Activated naive CD4-positive, alpha-beta T cell (primary cell): Measurements from ENCODE around the gene RAD51.
A peak's percentile ranks its signal among the peaks of the same experiment; 100 is the strongest.

Source experiments
- DNase-seq, 4 experiments: peaks; one replicate each; lab custom pipeline; 2025; lab: John Stamatoyannopoulos, UW

RAD51 gene

DNA sequence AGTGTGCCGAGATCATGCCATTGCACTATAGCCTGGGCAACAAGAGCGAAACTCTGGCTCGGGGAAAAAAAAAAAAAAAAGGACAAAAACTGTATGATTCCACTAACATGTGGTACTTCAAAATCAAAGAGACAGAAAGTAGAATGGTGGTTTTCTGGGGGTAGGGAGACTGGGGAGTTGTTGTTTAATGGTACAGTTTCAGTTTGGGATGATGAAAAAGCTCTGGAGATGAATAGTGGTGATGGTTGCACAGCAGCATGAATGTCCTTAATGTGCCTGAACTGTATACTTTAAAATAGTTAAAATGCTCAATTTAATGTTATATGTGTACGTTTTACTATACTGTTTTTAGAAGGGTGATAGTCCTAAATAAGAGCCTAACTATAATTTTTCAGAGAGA is 27.4 kb downstream of the RAD51 start:
- no peak for DNase-seq

DNA sequence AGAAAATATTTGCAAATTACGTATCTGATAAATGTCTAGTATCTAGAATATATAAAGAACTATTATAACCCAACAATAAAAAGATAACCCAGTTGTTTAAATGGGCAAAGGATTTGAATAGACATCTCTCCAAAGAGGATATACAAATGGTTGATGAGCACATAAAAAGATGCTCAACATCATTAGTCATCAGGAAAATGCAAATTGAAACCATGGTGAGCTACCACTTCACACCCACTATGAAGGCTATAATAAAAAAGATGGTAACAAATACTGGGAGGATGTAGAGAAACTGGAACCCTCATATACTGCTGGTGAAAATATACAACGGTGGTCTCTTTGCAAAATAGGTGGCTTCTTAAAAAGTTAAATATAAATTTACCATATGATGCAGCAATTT is 28.0 kb downstream of the RAD51 start:
- DNase-seq = no peak

DNA sequence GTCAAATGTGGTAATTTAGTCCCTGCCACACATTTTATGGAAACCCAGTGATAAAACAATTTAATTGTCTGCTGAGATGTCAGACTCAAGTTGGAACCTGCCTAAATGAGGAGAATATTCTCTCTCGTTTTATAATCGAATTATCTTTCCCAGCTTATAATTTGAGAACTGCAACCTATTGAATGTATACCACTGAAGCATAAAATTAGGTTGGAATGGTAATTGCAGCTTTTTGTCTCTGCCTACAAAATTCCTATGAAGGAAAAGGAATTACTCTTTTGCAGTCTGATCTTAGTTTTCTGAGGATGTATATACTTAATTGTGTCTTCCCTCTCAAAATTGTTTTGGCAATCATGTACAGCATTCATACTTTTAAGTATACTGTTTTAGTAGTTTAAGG is 28.9 kb downstream of the RAD51 start:
- DNase-seq = no peak

- no peak for DNase-seq
Measured at GRCh38 chr15:40731034-40731433, 36.1 kb downstream of the RAD51 start.

DNA sequence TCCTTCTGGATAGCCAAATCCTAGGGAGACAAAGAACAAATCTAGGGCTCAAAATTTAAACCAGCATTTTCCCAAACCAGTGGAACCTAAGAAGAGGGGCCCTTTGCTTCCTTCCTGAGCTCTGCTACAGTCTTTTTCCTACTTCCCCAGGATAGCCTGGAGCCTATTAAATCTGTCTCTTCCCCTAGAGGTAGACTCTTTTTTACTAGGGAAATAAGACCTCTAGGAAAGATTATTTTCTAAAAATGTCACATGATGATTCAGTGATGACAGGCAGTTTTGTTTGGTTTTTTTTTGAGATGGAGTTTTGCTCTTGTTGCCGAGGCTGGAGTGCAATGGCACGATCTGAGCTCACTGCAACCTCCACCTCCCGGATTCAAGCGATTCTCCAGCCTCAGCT is 41.6 kb downstream of the RAD51 start:
- DNase-seq = no peak

- no peak for DNase-seq
Measured at GRCh38 chr15:40737048-40737447, 42.1 kb downstream of the RAD51 start.

GRCh38 chr15:40739047-40739446 is 44.1 kb downstream of the RAD51 start:
- no peak for DNase-seq

GRCh38 chr15:40739854-40740253 is 44.9 kb downstream of the RAD51 start:
- no peak for DNase-seq

DNA sequence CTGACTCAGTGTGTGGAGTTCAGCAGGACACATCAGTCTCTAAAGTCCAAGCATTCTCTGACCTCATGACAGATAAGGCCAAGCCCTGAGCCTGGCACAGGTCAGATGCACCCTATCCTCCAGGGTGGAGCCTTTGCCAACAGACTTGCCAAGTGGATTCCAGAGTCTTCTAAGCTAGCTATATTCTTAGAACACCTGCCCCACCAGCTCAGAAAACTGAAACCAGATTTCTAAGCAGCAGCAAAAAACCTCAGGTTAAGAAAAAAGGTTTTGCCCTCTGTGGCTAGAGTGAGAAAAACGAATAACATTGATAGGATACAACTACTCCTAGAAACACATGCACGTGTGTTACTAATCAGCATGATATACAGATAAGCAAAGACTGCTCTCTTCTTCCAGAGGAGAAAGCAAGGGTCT is 48.5 kb downstream of the RAD51 start:
- no peak for DNase-seq

DNA sequence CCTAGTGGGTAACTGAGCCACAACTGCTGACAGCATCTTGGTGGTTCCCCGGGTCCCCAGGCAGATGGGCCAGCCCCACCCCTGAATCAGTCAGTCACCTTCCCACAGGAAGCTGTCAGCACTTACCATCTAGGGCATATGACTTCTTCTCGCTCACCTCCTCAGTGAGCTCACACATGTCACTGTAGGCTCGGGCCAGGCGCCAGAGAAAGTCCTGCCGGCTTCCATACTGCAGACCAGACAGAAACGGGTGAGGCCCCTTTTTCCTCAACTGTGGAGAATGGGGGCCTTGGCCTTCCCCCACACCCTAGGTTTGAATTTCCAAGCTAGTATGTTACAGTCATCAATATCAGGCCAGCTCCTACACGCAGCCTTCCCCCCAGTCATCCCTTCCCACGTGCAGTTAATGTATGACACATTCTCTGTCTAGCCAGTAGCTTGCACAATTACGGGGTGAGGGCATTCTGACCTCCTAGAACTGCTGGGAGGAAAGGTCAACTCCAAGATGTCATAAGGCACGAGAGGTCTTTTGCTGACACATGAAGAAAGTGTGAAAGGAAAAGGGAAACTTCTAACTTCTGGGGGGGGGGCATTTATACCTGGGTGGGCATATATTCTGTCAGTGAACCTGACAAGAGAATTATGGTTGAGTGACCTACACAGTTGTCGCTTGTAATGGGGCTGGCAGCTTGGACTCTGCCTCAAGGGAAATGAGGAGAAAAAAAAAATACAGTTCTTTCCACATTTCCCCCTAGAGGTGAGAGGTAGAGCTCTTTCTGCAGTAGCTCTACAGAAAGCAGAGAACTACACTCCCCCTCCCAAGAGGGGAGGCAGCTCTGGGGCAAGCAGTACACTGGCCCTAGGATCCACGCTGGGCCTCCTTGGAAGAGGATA is 49.2 kb downstream of the RAD51 start:
- no peak for DNase-seq

- DNase-seq = no peak
Measured at GRCh38 chr15:40744815-40745152, 49.8 kb downstream of the RAD51 start.

GRCh38 chr15:40746916-40747418 is 52.0 kb downstream of the RAD51 start:
- no peak for DNase-seq

- no peak for DNase-seq
Measured at GRCh38 chr15:40747685-40748631, 53.0 kb downstream of the RAD51 start.

DNA sequence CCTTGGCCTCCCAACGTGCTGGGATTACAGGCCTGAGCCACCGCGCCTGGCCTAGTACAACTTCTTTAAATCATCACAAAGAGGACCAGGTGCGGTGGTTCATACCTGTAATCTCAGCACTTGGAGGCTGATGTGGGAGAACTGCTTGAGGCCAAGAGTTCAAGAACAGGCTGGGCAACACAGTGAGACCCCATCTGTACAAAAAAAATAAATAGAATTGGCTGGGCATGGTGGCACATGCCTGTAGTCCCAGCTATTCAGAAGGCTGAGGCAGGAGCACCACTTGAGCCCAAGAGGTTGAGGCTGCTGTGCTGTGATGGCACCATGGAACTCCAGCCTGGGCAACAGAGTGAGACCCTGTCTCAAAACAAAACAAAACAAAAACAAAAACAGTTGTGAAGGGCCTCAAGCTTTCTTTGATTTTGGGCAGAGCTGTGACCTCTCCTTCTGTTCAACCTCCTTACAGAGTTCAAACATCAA is 54.2 kb downstream of the RAD51 start:
- DNase-seq = no peak

DNA sequence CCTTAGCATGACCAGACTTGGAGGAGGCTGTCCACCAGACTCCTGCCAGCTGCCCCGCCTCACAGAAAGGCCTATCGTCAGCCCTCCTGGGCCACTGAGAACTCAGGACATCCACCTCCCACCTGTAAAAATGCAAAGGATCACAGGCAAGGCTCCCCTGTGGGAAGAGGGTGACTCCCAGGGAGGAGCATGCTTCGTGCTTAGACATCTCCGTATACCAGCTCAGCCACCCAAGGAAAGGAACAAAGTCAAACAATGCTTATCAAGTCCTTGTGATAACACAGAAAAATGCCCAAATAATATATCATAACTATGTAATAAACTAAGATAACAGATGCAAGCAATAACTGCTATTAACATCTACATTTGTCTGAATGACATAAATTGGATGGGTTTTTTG is 55.9 kb downstream of the RAD51 start:
- DNase-seq = no peak

DNA sequence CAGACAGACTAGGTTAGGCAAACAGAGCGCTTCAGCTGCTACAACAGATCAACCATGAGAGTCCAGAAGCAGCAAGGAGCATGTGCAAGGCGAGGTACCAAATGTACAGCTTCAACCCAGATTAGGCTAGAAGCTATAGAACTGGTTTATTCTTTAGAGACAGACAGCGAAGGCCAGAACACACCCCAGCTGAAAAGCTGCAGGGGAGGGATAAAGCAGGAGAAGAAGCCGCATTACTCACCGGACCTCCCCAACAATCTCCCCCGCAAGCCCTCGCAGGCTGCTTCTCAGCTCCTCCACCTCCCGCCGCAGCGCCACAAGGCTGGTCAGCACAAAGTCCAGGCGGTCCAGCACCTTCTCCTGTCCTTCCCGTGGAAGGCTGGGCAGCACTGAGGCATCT is 56.8 kb downstream of the RAD51 start:
- no peak for DNase-seq

- no peak for DNase-seq
Measured at GRCh38 chr15:40754574-40754882, 59.6 kb downstream of the RAD51 start.

DNA sequence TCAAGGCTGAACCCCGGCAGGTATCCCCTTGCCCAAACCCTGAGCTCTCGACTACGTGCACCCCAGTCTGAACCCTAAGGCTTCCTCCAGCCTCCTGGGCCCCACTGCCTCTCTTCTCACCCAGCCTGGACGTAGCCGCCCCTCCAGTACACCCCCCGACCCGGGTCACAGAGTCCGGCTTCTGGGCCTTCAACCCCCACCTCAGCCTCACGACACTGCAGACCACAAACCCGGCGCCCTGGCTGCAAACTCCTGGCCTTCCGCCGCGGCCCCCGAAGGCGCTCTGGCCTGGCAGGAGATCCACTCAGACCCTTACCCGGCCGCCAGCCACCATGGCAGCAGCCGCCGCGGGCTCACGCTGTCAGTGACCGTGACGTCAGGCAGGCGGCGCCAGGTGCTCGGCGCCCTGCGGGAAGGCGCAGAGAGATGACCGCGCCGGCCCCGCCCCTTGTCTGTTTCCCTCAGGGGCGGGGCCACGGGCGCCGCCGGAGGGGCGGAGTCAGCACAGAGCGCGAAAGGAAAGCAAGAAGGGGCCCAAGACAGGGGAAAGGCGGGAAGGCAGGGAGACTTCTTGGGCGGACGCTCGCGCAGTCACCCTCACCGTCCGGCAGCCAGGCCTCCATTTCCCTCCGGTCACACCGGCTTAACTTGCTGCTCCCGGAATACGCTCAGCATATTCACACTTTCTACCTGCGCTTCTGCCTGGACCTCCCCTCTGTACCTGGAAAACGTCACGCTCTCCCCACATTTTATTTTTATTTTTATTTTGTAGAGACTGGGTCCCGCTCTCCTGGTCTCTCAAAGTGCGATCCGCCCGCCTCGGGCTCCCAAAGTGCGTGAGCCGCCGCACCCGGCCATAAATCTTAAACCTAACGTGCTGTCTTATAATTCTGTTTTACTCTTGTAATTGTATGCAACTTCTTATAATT is 60.2 kb downstream of the RAD51 start, which contains the start of gene RMDN3:
Gene RMDN3, minus strand, starts transcription at position 372 of the 929 bp plus-strand sequence. CDS start 471 bp downstream, outside the sequence.
- DNase-seq = peak; percentile 77 to 93 (median 82)

- no peak for DNase-seq
Measured at GRCh38 chr15:40755812-40756208, 60.8 kb downstream of the RAD51 start.

DNA sequence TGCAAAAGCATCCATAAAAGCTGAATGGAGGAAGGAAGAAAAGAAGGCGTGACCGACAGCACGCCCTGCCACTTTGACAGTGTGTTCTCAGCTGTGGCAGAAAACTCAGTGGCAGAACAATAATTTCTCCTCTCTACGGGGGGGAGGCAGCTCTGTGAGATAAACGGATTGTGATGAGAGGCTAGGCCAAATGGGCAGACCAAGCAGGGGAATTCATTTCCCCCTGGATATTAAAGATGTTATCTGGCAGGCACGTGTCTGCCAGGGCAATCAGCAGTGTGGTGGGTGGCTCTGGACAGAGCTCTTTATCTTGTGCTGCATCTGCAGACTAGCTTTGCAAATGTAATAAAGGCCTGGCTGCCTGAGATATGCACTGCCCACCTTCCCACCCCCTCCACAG is 62.0 kb downstream of the RAD51 start:
- DNase-seq = no peak

- DNase-seq = no peak
Measured at GRCh38 chr15:40759961-40760360, 65.0 kb downstream of the RAD51 start.
